ENCODE measurements around the gene PSME3.

The PSME3 gene

GRCh38 chr17:42830971-42831370, 2.2 kb upstream of the PSME3 start:
- ChIA-PET POLR2A (ENCODE audit: low non-redundant PET) (no interaction called here), CTCF (no interaction called here)
- no peak for TF ChIP-seq CTCF (conservative IDR thresholded peaks at IDR 0.05; ENCODE audit: low read depth)
- no peak for DNase-seq (ENCODE audit: low spot score)
- no peak overlapping the region for H3K27ac ChIP-seq

GRCh38 chr17:42832213-42832933, 824 bp upstream of the PSME3 start:
- CTCF ChIA-PET: no interaction called here
- peak overlapping the region; percentile 80 for H3K27ac ChIP-seq
- no peak for DNase-seq (ENCODE audit: low spot score)
- no peak for TF ChIP-seq CTCF (conservative IDR thresholded peaks at IDR 0.05; ENCODE audit: low read depth)
- POLR2A ChIA-PET (ENCODE audit: low non-redundant PET): no interaction called here

- H3K27ac ChIP-seq: peak overlapping the region; percentile 80
- TF ChIP-seq CTCF (conservative IDR thresholded peaks at IDR 0.05; ENCODE audit: low read depth): no peak
- ChIA-PET POLR2A (ENCODE audit: low non-redundant PET) (interaction anchor here (0.6 to 1.4 kb wide), 2 partner anchors 157 to 165 kb away, joined by 3 to 4 read pairs; partner anchors contain the start of genes PLEKHH3 and RPL27), CTCF (no interaction called here)
- no peak for DNase-seq (ENCODE audit: low spot score)
Observed at GRCh38 chr17:42833767-42834422, 698 bp downstream of the PSME3 start.

GRCh38 chr17:42835732-42836131, 2.5 kb downstream of the PSME3 start:
- POLR2A ChIA-PET (ENCODE audit: low non-redundant PET): no interaction called here
- CTCF ChIA-PET: interaction anchor here (0.7 kb wide), 1 partner anchor 56 kb away, joined by 4 read pairs; no protein-coding TSS in a partner anchor

GRCh38 chr17:42841975-42842685, 8.9 kb downstream of the PSME3 start:
- POLR2A ChIA-PET (ENCODE audit: low non-redundant PET): interaction anchor here (0.5 kb wide), 1 partner anchor 103 kb away, joined by 7 read pairs; no protein-coding TSS in a partner anchor
- DNase-seq (ENCODE audit: low spot score): no peak
- no peak overlapping the region for H3K27ac ChIP-seq
- no peak for TF ChIP-seq CTCF (conservative IDR thresholded peaks at IDR 0.05; ENCODE audit: low read depth)
- CTCF ChIA-PET: interaction anchor here (1.0 to 2.1 kb wide), 2 partner anchors 96 to 100 kb away, joined by 3 to 12 read pairs; no protein-coding TSS in a partner anchor

More at GRCh38 chr17:42835732-42836131, 2.5 kb downstream of the PSME3 start:
- no peak overlapping the region for H3K27ac ChIP-seq
- no peak for DNase-seq (ENCODE audit: low spot score)
- TF ChIP-seq CTCF (conservative IDR thresholded peaks at IDR 0.05; ENCODE audit: low read depth): no peak

GRCh38 chr17:42843358-42843934, 10.2 kb downstream of the PSME3 start:
- DNase-seq (ENCODE audit: low spot score): peak; percentile 78
- no peak overlapping the region for H3K27ac ChIP-seq
- peak; percentile 95 for TF ChIP-seq CTCF (conservative IDR thresholded peaks at IDR 0.05; ENCODE audit: low read depth)
- ChIA-PET POLR2A (ENCODE audit: low non-redundant PET) (no interaction called here), CTCF (interaction anchor here (0.6 to 2.1 kb wide), 9 partner anchors 9 to 532 kb away, joined by 3 to 12 read pairs (median 4); partner anchors contain the start of gene BECN1)
